Midbrain (tissue), 1 donor: Measurements from ENCODE around the gene DDX4.

ENCODE experiments used
- DNase-seq: peaks from one replicate; lab custom pipeline; 2025; lab: John Stamatoyannopoulos, UW

Gene DDX4

GRCh38 chr5:55866485-55866884, 128.6 kb downstream of the DDX4 start:
- DNase-seq, result no peak
